GM21360 (cell line): Measurements from ENCODE around the gene AZGP1.
"Not testable (repeated sequence)": the region's sequence is repeated elsewhere in the genome, so short reads cannot be mapped to it uniquely, and the experiment has no call there.

Experiments used
- ATAC-seq: cut with Tn5 transposase; IDR thresholded peaks from one replicate; pipeline ENCODE4 v1.9.1; 2021; ENCODE audit warnings: mild to moderate bottlenecking, moderate library complexity; ENCODE audit not compliant: unreplicated experiment

AZGP1 gene

DNA sequence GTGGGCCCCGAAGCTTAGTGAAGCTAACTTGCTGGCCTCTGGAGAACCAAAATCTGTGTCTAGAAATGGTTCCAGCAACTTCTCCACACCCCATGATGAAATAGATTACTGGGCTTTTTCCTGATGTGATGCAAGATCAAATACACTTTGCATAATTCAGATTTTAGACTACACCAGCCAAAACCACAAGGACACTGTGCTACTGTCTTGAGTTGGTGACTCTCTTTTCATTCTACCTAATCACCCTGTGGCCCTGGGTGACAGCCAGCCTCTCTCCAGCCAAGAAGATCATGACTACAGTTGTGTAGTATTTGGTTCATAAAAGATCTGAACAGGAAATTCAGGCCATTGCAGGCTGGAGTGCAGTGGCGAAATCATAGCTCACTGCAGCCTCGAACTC, 22.2 kb downstream of the AZGP1 start:
- ATAC-seq: no peak

DNA sequence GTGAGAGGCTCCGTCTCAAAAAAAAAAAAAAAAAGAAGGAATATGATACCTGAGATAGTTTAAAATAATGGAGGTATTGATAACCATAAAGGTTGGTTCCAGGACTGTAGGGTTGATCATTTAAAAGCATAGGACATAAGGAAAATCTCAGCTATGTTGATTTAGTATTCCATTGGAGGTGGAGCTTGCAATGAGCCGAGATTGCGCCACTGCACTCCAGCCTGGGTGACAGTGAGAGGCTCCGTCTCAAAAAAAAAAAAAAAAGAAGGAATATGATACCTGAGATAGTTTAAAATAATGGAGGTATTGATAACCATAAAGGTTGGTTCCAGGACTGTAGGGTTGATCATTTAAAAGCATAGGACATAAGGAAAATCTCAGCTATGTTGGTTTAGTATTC, 23.2 kb downstream of the AZGP1 start:
- not testable (repeated sequence) for ATAC-seq

DNA sequence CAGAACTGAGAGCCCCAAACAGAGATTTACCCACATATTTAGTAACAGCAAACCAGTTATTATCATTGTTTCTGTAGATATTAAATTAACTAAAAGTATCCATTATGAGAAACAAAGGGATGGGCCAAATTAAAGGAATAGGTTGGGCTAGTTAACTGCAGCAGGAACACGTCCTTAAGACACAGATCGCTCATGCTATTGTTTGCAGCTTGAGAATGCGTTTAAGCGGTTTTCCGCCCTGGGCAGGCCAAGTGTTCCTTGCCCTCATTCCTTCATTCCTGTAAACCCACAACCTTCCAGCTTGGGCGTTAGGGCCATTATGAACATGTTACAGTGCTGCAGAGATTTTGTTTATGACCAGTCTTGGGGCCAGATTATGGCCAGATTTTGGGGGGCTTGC, 25.0 kb downstream of the AZGP1 start:
- ATAC-seq: not testable (repeated sequence)

DNA sequence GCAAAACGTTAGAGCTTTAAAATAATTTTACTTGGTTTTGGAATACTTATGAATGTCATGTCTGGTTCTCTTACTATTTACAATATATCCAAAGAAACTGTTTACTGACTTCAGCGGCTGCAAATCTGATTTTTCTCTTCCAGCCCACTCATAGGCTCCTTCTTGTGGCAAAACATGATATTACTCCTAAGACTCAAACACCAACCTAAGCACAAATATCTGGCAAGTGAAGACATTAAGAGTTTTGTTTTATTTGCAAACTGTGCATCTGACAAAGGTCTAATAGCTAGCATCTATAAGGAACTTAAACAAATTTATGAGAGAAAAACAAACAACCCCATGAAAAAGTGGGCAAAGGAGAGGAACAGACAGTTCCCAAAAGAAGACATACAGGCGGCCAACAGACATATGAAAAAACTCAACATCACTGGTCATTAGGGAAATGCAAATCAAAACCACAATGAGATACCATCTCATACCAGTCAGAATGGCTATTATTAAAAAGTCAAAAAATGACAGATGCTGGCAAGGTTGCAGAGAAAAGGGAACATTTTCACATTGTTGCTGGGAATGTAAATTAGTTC, 26.1 kb downstream of the AZGP1 start:
- ATAC-seq: no peak

DNA sequence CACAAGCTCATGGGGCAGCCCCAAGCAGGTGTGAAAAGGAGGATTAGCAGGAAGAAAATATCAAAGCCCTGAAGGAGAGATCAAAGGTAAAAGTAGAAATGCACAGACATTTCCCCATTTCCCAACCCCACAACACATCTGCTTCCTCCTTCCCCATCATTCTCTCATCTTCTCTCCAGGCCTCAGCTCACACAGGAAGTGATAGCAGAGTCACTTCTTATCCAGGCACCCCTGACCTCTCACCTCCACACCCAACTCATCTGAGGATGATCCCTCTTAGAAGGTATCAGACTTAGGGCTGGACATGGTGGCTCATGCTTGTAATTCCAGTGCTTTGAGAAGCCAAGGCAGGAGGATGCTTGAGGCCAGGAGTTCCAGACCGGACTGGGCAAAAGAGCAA, 28.2 kb downstream of the AZGP1 start:
- ATAC-seq: no peak

DNA sequence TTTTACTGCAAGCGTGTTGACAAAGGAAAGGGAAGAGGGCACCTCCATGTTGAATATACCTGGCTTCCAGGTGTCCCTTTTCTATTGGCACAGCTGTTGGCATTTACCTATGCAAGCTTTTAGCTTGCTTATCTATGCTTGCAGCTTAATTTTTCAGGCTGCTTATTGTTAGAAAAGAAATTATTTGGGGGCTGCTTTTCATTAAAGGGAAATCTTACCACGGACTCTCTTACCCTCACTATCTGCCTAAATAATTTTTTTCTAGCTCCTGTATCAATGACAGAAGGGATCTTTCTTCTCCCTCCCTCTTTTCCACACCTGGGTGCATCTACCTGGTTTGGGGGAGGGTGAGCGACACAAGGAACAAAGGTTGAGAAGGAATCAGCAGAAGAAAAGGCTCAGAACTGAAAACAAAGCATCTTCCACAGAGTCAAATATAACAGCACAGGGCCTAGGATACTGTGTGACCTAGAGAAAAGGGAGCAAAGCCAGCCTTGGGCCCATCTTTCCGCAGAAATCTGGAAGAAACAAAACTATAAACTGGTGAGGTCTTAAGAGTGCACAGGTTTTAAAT, 31.2 kb downstream of the AZGP1 start:
- no peak for ATAC-seq

DNA sequence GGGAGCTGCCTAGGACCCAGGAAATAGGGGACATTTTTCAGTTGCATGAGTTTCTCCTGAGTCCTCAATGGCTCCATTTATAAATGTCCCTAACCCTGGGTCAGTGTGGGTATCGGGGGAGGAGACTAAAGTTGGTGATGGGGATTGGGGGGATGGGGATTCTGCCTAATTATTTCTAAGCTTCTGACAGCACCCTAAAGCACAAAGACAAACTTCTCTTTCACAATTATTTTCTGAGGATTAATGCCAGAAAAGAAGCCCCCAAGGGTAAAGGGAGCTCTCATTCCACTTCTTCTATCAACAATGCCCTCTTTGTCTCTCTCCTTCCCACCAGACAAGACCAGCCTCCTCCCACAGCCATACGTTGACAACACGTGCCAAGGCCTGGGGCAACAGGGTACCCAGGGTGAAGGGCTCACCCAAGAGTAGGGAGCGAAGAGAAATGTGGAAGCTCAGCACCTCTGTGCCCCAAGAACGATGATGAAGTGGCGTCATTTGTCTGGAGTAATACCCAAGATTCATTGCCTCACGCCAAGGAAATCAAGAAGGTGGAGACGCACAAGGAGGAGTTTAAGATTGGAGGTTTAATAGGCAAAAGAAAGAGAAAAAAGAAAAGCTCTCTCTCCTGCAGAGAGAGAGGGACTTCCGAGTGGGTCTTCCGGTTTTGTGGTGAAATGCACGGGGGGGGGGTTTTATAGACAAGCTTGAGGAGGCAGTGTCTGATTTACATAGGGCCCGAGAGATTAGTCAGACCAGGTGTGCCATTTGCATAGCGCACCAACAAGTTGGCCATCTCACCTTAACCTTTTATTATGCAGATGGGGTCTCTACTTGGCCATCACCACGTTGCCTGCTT, 32.0 kb downstream of the AZGP1 start:
- ATAC-seq: no peak

DNA sequence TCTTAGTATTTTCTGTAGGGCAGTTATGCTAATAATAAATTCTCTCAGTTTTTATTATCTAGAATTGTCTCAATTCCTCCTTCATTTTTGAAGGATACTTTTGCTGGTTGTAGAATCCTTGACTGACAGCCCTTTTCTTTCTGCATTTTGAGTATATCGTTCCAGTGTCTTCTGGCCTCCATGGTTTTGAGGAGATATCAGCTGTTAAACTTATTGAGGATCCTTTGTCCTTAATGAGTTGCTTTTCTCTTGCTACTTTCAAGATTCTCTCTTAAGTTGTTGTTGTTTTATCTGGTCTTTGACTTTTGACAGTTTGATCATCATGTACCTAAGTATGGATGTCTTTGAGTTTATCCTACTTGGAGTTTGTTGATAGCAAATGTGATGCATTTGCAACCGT, 37.5 kb downstream of the AZGP1 start:
- no peak for ATAC-seq

DNA sequence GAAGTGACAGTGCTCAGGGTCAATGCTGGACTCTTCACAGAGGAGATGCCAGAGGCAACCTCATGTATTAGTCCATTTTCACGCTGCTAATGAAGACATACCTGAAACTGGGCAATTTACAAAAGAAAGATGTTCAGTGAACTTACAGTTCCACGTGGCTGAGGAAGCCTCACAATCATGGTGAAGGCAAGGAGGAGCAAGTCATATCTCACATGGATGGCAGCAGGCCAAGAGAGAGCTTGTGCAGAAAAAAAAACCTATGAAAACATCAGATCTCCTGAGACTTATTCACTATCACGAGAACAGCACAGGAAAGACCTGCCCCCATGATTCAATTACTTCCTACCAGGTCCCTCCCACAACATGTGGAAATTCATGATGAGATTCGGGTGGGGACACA, 40.8 kb downstream of the AZGP1 start:
- ATAC-seq: not testable (repeated sequence)

DNA sequence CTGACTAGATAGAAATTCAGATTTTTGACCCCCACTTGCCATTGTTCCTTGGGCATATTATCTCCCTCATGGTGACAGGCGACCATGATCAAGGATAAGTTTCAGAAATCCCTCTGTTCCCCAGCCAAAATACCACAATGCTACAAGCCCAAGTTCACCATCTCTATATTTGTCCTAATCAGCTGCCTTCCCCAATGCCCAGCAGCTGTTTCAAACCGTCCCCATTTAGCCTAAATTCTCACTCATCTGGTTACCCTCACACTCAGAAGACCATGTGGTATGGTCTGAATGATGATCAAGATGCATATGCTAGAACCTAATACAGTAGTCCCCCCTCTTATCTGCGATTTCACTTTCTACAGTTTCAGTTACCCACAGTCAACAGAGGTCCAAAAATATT, 45.5 kb downstream of the AZGP1 start:
- ATAC-seq: no peak

DNA sequence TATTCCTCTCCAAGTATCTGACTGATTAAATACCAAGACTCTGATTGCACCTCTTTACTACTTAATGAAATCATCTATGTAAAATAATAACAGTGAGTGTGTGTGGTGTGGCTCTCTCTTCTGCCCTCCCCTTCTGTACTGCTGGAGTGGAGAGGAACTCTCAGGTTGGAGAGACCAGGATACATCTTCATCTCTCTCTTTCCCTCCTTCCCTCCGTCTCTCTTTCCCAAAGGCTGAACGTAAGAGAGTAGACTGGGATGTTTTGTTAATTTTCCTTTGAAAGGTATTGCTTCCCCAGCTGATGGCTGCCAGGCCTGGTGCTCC, 46.1 kb downstream of the AZGP1 start:
- ATAC-seq: no peak

DNA sequence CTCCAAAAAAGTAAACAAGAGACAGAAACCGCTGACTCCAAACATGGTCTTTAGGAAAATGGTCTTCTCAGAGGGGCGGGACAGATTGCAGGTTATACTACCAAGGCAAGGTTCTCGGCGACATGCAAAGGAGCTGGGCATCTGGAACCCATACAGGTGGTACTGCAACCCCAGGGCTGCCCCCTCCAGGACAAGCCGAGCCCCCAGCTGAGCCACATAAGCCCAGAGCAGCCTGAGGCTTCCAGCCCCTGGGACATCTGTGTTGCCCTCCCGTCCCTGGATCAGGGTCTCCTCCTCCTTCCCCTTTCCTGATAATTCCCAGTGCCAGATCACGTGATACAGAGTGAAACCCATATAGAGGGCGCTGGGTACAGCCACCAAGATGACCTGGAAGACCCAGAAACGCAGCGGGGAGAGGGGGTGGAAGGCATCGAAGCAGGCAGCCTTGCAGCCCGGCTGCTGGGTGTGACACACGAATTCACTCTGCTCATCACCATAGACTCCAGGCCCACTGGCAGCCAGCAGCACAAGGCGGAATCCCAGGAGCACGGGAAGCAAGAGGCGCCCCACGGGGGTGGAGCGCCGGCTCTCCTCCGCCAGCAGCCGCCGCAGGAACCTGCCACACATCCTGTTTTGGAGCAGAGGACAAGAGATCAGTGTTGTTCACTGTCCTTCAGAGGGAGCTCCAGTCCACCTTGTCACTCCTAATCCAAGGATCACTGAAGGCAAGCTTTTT, 46.7 kb downstream of the AZGP1 start, which contains the start of gene GJC3:
GJC3 (minus strand) TSS at position 627 of the 736 bp plus-strand sequence; CDS start at position 627, 0 bp downstream.
- no peak for ATAC-seq

DNA sequence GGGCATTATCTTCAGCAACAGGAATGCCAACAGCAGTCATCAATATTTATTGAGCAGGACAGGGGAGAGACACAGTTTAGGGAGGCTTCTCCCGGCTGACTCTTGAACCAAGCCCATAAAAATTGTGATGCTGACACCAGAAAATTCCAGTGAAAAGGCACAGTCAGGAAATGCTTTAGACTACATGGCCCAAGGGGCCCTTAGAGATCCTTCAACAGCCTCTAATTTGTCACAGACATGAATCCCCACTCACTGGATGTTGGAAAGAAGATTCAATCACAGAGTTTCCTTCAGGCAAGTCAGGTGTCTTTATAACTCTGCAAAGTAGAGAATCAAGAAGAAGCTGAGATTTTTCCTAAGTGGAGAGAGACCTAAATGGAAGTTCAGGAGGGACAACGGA, 47.6 kb downstream of the AZGP1 start:
- ATAC-seq: no peak

DNA sequence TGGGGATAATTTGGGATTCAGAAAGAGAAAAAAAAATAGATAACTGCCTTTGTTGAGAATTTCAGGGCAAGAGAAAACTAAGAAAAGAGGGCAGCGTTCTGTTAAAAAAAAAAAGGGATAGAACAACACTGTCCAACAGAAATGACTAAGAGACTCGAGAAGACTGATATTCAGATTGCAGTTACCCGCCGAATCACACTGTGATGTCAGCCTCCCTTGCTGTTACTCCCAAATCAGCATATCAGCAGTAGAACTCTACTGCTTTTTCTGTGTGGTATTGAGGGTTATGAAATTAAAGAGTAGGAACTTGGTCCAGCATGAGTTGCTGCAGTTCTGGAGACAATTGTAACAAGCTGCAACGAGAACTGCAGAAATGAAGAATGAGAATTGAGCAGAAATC, 48.3 kb downstream of the AZGP1 start:
- ATAC-seq: no peak

DNA sequence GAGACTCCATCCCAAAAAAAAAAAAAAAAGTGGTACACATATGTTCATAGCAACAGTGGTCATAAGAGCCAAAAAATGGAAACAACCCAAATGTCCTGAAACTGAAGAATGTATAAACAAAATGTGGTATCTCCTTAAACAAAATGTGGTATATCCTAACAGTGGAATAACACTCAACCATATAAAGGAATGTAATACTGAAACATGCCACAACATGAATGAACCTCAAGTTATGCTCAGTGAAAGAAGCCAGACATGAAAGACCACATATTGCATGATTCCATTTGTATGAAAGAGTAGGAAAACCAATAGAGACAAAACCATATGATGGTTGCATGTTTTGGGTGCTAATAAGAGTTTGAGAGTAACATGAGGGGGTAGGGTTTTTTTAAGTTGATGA, 49.5 kb downstream of the AZGP1 start:
- no peak for ATAC-seq

DNA sequence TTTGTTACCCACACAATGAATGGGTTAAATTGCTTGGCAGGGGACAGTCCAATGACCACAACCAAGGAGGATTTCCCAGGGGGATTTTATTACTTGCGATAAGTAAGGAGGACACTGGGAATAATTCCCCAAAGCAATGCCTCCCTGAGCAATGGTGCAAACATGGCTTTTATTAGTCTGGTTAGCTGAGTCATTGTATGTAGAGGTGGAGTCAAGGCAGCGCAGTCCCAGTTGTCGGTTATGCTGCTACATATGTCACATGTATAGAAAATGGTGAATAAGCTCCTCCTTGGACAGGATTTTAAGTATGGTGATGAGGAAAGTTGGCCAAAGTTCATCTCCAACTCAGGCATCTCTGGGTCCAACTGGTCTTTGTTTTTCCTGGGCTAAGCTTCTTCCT, 52.6 kb downstream of the AZGP1 start:
- no peak for ATAC-seq

DNA sequence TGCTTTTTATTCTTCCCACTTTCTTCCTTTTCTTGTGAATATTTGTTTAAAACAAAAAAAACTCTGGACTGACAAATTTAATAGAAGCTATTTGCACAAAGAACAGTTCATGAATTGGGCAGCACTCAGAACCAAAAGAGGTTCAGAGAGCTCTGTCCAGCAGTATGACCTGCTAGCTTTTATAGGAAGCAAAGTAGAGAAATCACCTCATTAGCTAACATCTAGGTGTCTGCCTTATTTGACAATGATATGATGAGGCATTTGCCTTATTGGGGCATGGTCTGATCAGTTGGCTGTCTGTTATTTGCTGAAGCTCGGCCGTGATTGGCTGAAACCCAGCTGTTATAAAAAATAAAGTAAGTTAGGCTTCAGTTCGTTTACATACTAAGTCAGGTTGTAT, 55.7 kb downstream of the AZGP1 start:
- no peak for ATAC-seq

DNA sequence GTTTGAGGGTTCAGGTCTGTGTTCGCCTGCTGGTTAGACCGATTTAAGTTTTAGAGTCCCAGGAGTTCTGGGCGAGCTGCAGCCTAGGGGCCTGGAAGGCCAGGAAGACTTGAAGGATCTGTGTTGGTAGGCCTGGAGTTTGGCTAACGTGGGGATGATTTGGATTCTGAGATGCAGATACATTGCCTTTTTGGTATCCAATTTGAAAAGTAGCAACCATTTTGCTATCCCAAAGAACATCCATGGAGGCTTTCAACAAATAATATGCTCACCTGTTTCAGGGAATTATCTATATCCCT, 56.1 kb downstream of the AZGP1 start:
- no peak for ATAC-seq

DNA sequence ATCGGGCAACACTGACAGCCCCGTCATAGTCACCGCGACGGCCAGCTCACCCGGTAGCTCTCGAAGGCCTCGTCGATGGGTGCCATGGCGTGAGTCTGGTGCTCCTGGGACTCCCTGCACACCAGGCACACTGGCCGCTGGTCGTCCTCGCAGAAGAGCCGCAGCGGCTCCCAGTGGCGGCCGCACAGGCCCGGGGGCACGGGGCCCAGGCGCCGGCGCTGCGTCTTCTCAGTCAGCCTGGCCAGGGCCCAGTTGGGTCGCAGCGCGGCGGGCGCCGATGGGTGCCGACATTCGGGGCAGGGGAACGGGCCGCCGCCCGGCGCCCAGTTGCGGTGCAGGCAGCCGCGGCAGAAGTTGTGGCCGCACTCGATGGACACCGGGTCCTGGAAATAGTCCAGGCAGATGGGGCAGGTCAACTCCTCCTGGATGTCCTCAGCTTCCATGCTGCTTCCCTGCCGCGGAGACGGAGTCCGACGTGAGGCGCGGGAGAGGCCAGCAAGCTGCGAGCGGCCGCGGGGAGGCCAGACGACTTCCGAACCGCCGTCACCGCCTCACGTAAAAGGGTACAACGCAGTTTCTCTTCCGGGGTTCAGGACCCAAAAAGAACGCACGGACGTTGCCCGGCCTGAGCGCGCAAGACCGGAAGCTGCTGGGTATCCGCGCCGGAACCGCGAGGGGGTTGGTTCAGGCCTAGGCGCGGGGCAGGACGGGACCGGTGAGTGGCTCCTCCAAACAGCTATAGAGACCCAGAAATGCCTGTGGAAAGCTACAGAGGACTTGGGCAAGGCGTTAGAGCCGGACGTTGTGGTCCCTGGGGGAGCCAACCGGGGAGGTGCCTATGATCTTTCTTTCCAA, 56.6 kb downstream of the AZGP1 start, which contains the start of gene TRIM4:
TRIM4 (minus strand) TSS at position 572 of the 855 bp plus-strand sequence; CDS start at position 443, 129 bp downstream.
- peak; percentile 75 for ATAC-seq
